RWPE2 (cell line): Measurements from ENCODE around the gene RADIL.

Experiments
- ATAC-seq: fragments of 200-7000 bp; cut with Tn5 transposase; 3 replicates; pipeline ENCODE4 v1.9.1; 2021; ENCODE audit warnings: low read depth
- DNase-seq: peaks from one replicate; pipeline ENCODE4 v3.0.0-alpha.2; 2020; ENCODE audit warnings: low spot score
- H3K27ac ChIP-seq: fragments of 450-650 bp; 2 replicates; pipeline ENCODE4 v1.5.1; 2017; ENCODE audit warnings: mild to moderate bottlenecking; ENCODE audit not compliant: poor library complexity, severe bottlenecking
- H3K27me3 ChIP-seq: fragments of 250-450 bp; sonication (Bioruptor Pico); 2 replicates; pipeline ENCODE4 v1.5.1; 2021; ENCODE audit warnings: mild to moderate bottlenecking, moderate library complexity; ENCODE audit not compliant: insufficient read depth, poor library complexity, severe bottlenecking
- H3K36me3 ChIP-seq: fragments of 250-450 bp; sonication (Bioruptor Pico); 2 replicates; pipeline ENCODE4 v1.5.1; 2020; ENCODE audit warnings: low read depth, mild to moderate bottlenecking, moderate library complexity
- H3K4me1 ChIP-seq: fragments of 250-450 bp; sonication (Bioruptor Pico); 2 replicates; pipeline ENCODE4 v1.5.1; 2021; ENCODE audit warnings: mild to moderate bottlenecking, moderate library complexity; ENCODE audit not compliant: insufficient read depth, poor library complexity, severe bottlenecking
- H3K4me3 ChIP-seq: fragments of 250-450 bp; sonication (Bioruptor Pico); 2 replicates; pipeline ENCODE4 v1.5.1; 2021; ENCODE audit warnings: mild to moderate bottlenecking, moderate library complexity; ENCODE audit not compliant: severe bottlenecking
- H3K9me3 ChIP-seq: fragments of 250-450 bp; sonication (Bioruptor Pico); 2 replicates; pipeline ENCODE4 v1.5.1; 2021; ENCODE audit warnings: mild to moderate bottlenecking, moderate library complexity; ENCODE audit not compliant: severe bottlenecking
- CTCF ChIP-seq: fragments of 450-650 bp; IDR thresholded peaks from one replicate; pipeline ENCODE4 v1.5.1; 2017; ENCODE audit warnings: mild to moderate bottlenecking, moderate library complexity; ENCODE audit not compliant: poor library complexity, severe bottlenecking

The RADIL gene

GRCh38 chr7:4838626-4839334, 44.7 kb downstream of the RADIL start:
- DNase-seq = no peak
- H3K27me3 ChIP-seq = no peaks in the 10 kb centered on the region
- ATAC-seq = no peak
- no peak for TF ChIP-seq CTCF
- H3K36me3 ChIP-seq = no peaks in the 10 kb centered on the region
- no peaks in the 10 kb centered on the region for H3K4me1 ChIP-seq
- H3K4me3 ChIP-seq = no peak overlapping the region
- no peak overlapping the region for H3K27ac ChIP-seq
- H3K9me3 ChIP-seq = no peaks in the 10 kb centered on the region

- H3K9me3 ChIP-seq = no peaks in the 10 kb centered on the region
- ATAC-seq = no peak
- H3K27ac ChIP-seq = no peak overlapping the region
- no peak for TF ChIP-seq CTCF
- no peaks in the 10 kb centered on the region for H3K36me3 ChIP-seq
- no peak overlapping the region for H3K4me3 ChIP-seq
- H3K4me1 ChIP-seq = no peaks in the 10 kb centered on the region
- no peak for DNase-seq
- H3K27me3 ChIP-seq = no peaks in the 10 kb centered on the region
These were observed 45.5 kb downstream of the RADIL start for GRCh38 chr7:4837803-4838625.

DNA sequence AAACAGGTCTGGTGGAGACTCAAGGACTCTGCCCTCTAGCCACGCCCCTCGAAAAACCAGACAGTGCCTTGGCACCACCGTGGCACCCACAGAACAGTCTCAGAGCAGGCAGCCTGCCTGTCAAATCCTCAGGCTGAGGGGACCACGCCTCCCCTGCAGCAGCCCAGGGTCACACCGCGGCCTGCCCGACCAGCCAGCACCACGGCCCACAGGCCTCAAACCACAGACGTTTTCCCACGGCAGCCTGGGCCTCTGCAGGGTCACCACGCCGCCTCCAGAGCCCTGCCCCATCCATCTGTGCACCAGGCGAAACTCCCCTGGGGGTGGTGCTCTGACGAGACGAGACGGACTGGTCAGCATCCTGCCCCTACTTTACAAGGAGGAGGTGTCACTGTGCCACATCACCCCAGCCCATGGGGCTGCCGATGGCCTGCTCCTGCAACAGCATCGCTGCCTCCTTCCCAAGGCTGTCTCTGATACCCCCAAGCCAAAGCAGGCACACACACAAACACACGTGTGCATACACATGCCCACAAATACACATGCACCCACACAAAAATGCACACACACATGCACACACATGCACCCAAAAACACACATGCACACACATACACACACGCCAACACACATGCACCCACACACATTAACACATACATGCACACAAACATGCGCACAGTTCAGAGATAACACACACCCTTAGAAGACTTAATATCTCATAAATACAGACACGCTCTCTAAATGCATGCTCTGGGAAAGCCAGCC, 46.3 kb downstream of the RADIL start:
- ATAC-seq = no peak
- H3K4me1 ChIP-seq = no peaks in the 10 kb centered on the region

GRCh38 chr7:4836206-4836661, 47.3 kb downstream of the RADIL start:
- TF ChIP-seq CTCF = no peak
- H3K27me3 ChIP-seq = no peaks in the 10 kb centered on the region
- no peak for DNase-seq

More for the DNA sequence above, 46.3 kb downstream of the RADIL start:
- no peak for TF ChIP-seq CTCF
- no peak for DNase-seq
- Histone ChIP-seq H3K36me3 (no peaks in the 10 kb centered on the region), H3K9me3 (no peaks in the 10 kb centered on the region), H3K27ac (no peak overlapping the region), H3K4me3 (no peak overlapping the region), H3K27me3 (no peaks in the 10 kb centered on the region)

More at GRCh38 chr7:4836206-4836661, 47.3 kb downstream of the RADIL start:
- Histone ChIP-seq H3K4me3 (no peak overlapping the region), H3K9me3 (no peaks in the 10 kb centered on the region), H3K27ac (no peak overlapping the region), H3K4me1 (no peaks in the 10 kb centered on the region), H3K36me3 (no peaks in the 10 kb centered on the region)
- ATAC-seq = no peak
